Renal pelvis (tissue), 4 donors: ENCODE results near the gene ADGRD1. TPM values are rescaled to one million over a fixed set of nuclear protein-coding genes. Genes with fewer than 3 reads are reported as not detected.
A peak's percentile ranks its signal among the peaks of the same experiment; 100 is the strongest.

Experiments
- DNase-seq: peaks from one replicate; pipeline ENCODE4 v3.0.0-alpha.2; 2013
- polyA plus RNA-seq, 3 donors: library from polyadenylated mRNA; unstranded; fragments of 120-200 nt; gene quantifications; one replicate each; pipeline ENCODE4 v1.2.1, GENCODE V29; 2013; ENCODE audit not compliant: insufficient read length in 3 of 3

Gene ADGRD1
- polyA plus RNA-seq, 3 donors = 10.3 to 16.2 (median 12.8) TPM

- no peak for DNase-seq
These were observed 12.0 kb downstream of the ADGRD1 start for GRCh38 chr12:130965668-130966067.

GRCh38 chr12:130966443-130967030, 12.8 kb downstream of the ADGRD1 start:
- no peak for DNase-seq

GRCh38 chr12:130967636-130968035, 13.9 kb downstream of the ADGRD1 start:
- no peak for DNase-seq

DNA sequence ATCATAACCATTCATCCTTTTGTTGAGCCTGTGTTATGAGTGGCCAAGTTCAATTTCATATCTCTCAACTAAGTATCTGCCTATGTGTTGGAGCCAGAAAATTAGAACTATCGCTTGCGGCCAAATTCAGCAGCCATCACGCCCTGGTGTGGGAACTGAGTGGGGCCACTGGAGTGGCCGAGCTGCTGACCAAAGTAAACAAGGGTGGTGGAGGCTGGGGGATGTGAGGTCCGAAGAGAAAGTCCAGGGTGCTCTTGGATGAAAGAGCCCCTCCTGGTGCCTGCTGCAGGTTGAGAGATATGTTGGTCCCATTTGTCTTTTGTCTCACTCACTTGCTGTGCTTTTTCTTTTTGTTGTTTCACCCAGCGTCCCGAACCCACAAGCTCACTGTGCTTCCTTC, 14.9 kb downstream of the ADGRD1 start:
- DNase-seq = no peak

DNA sequence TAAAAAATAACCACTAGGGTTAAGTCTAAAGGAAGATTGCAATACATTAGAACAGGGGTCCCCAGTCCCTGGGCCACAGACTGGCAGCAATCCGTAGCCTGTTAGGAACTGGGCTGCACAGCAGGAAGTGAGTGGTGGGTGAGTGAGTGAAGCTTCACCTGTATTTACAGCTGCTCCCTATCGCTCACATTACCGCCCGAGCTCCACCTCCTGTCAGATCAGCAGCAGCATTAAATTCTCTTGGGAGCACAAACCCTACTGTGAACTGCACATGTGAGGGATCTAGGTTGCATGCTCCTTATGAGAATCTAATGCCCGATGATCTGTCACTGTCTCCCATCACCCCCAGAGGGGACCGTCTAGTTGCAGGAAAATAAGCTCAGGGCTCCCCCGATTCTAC, 15.5 kb downstream of the ADGRD1 start:
- DNase-seq = no peak

GRCh38 chr12:130970165-130970907, 16.6 kb downstream of the ADGRD1 start:
- DNase-seq = no peak

GRCh38 chr12:130970908-130971233, 17.2 kb downstream of the ADGRD1 start:
- DNase-seq = no peak

- DNase-seq = peak; percentile 44
These were observed 18.3 kb downstream of the ADGRD1 start for GRCh38 chr12:130971925-130972585.

DNA sequence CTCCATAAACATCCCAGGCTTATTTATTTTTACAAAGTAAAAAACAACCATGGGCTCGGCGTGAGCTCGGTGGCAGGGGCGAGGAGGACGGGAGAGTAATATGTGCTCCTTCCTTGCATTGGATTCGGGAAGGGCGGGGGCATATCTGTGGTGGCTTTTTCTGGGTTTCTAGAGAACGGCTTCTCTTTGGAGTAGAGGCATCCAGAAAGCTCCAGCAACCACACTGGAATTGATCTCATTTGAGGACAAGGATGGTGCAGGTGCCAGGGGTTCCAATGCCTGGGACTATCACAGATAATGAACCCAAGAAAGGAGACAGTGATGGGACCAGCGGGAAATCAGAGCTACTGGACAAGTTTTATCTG, 18.9 kb downstream of the ADGRD1 start:
- DNase-seq = no peak

- DNase-seq = no peak
These were observed 19.4 kb downstream of the ADGRD1 start for GRCh38 chr12:130973109-130973508.

- no peak for DNase-seq
These were observed 20.2 kb downstream of the ADGRD1 start for GRCh38 chr12:130973906-130974305.

DNA sequence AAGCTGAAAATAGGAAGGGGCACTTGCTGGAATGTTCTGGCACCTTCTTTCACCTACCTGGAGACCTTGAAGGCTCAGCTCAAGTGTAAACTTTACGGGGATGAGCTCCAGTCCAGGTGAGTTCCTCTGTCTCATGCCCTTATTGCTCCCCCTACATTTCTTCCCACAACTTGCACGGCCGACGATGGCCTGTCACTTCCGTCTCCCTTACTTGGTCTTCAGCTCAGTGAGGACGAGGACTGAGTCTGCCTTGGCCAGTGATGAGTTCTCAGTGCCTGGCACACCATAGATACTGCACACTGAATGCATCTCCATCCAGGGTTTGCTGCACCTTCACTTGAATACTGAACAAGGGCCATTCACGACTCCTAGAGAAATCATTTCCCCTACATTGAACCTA, 21.4 kb downstream of the ADGRD1 start:
- DNase-seq = no peak

DNA sequence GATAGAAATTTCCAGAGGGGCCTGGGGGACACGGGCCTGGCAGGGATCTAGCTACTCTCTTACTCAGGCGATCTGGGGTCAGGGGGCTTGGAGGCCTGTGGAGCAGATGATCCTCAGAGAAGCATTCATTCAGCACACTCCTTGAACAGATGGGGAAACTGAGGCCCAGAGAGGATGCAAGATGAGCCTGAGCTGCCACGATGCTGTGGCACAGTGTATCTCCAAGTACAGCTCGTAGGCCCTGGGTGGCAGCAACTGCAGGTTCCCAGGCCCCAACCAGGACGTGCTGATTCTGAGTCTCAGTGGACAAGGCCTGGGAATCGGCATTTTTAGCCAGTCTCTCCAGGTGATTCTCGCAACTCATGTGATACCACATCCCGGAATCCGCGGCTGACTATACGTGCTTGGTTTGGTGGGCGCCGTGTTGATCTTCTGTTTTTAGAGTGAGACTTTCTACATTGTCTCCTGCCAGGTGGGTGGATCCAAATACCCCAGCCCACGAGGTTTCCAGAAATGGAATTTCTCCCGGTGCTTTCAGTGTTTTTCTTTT, 22.5 kb downstream of the ADGRD1 start:
- no peak for DNase-seq

GRCh38 chr12:130977046-130977742, 23.5 kb downstream of the ADGRD1 start:
- no peak for DNase-seq

DNA sequence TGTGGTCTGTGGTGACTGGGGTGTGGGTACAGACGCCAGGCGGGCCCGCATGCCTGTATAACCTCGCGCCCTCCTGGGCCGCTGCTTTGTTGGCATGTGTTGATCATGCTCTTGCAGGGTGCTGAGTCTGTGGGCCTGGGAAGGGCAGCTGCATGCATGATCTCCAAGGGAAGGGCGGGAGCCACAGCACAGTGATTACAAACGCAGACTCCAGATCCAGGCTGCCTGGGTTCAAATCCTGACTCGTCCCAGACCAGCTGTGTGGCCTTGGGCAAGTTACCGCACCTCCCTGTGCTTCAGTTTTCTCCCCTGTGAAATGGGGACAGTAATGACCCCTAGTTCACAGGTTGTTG, 24.0 kb downstream of the ADGRD1 start:
- DNase-seq = no peak

DNA sequence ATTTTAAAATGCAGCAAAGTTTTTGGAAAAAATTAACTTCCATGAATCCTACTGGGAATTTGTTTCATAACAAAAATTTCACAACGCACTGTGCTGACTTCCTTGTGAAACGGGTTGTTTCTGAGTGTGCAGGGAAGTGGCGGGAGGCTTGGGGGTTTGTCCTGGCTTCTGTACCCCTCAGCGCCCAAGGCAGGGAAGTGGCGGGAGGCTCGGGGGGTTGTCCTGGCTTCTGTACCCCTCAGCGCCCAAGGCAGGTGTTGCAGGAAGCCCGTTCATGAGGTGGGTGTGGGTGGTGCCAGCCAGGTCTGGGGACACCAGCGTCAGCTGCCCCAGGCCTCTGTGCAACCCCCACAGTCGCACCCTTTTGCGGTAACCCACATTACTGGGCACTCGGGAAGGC, 25.1 kb downstream of the ADGRD1 start:
- no peak for DNase-seq

DNA sequence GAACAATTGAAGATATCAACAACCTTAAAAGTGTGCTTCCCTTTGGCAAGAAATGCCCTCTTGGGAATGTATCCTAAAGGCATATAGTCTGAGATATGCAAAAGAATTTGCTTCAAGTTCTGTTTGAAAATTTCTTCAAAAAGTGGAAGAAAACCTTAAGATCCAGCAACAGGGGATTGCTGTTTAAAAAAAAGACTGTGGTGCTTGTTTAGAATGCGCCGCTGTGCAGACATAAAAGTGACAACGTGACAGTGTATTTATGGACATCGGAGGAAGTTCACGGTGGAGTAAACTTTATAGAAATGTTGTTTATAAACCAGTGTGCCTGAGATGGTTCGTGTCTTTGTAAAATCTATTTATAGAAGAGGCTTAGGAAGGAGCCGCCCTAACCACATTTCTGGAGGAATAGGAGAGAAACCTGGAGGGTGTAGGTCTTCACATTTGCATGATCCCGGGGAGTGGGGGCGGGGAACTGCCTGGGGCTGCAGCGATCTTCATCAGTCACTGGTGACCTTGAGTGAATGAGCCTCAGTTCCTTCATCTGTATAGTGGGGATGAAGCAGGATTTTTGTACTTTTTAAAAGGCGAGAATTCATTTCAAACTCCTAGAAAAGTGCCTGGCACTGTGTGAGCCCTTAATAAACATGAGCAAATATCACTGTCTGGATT, 27.5 kb downstream of the ADGRD1 start:
- peak; percentile 66 for DNase-seq

GRCh38 chr12:130981911-130982310, 28.2 kb downstream of the ADGRD1 start:
- DNase-seq = no peak

- no peak for DNase-seq
These were observed 29.0 kb downstream of the ADGRD1 start for GRCh38 chr12:130982565-130983225.

- DNase-seq = no peak
These were observed 29.8 kb downstream of the ADGRD1 start for GRCh38 chr12:130983328-130984017.
